ENCODE data around the gene LZTR1. TPM values are rescaled to one million over a fixed set of nuclear protein-coding genes. Genes with fewer than 3 reads are reported as not detected.

Gene LZTR1
- total RNA-seq, 1 experiment from 2014 or later = 23.4 TPM

DNA sequence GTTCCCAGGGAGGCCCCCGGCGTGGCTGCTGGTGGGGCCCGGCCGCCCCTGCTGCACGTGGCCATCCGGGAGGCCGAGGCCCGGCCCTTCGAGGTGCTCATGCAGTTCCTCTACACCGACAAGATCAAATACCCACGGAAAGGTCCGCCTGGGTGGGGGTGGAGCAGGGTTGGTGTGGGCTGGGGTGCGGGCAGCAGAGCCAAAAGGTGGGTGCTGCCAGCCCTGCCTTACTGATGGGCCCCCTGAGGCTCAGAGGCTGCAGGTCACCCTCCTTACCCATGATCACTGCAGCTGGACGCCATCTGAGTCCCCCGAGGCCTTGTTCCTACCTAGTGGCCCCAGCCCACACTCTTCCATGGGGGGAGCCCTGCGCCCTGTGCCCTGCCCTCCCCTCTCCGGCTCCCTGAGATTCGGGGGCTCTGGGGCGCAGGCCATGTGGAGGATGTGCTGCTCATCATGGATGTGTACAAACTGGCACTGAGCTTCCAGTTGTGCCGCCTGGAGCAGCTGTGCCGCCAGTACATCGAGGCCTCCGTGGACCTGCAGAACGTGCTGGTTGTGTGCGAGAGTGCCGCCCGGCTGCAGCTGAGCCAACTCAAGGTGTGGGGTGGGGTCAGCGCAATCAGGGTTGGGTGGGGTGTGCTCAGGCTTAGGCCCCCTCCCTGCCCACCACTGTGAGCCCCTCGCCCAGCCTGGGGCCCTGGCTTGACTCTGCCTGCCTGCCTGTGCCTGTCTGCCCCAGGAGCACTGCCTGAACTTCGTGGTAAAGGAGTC is 12.2 kb downstream of the LZTR1 start:
- no TSS peak for BruUV-seq (replicated peaks)
- POLR2A ChIA-PET (ENCODE audit: unreplicated experiment) = no interaction called here

DNA sequence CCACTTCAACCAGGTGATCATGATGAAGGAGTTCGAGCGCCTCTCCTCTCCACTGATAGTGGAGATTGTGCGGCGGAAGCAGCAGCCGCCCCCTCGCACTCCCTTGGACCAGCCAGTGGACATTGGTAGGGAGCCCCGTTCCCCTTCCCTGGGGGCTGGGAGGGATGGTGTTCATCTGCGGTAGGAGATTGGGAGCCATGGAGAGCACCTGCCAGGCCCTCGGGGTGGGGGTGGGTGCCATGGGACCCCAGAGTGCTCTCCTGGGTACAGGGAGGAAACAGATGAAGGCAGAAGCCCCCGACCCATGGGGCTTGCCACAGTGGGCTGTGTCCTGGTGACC is 12.8 kb downstream of the LZTR1 start:
- Histone ChIP-seq H3K9me2 (ENCODE audit: insufficient read depth) (no peaks in the 10 kb centered on the region), H2AFZ (no peak overlapping the region), H3K9me3 (ENCODE audit: insufficient read depth, low read depth) (no peaks in the 10 kb centered on the region), H3K36me3 (ENCODE audit: low read depth) (no peaks in the 10 kb centered on the region), H3K27ac (no peak overlapping the region), H3K27me3 (ENCODE audit: insufficient read depth, low read depth) (no peaks in the 10 kb centered on the region), H3K4me3 (no peak overlapping the region), H3K4me2 (no peak overlapping the region), H3K4me1 (replicated peaks; ENCODE audit: insufficient read depth) (no peaks in the 10 kb centered on the region), H4K20me1 (ENCODE audit: insufficient read depth) (no peaks in the 10 kb centered on the region), H3F3A (ENCODE audit: insufficient read depth, low read depth) (no peaks in the 10 kb centered on the region), H3K79me2 (ENCODE audit: low read depth) (no peaks in the 10 kb centered on the region; the same call in 1 of the 2 replicates)
- BruUV-seq (replicated peaks) = no TSS peak
- DNase-seq = no peak
- ChIA-PET POLR2A (ENCODE audit: unreplicated experiment) (no interaction called here), CTCF (no interaction called here)
- intact Hi-C loops (cut with micrococcal nuclease; ENCODE audit: unreplicated experiment) = no loop called here
- TF ChIP-seq EZH2 (IDR thresholded peaks at IDR 0.05; ENCODE audit: low read depth) = no peak
- TF ChIP-seq, protein P1, sequence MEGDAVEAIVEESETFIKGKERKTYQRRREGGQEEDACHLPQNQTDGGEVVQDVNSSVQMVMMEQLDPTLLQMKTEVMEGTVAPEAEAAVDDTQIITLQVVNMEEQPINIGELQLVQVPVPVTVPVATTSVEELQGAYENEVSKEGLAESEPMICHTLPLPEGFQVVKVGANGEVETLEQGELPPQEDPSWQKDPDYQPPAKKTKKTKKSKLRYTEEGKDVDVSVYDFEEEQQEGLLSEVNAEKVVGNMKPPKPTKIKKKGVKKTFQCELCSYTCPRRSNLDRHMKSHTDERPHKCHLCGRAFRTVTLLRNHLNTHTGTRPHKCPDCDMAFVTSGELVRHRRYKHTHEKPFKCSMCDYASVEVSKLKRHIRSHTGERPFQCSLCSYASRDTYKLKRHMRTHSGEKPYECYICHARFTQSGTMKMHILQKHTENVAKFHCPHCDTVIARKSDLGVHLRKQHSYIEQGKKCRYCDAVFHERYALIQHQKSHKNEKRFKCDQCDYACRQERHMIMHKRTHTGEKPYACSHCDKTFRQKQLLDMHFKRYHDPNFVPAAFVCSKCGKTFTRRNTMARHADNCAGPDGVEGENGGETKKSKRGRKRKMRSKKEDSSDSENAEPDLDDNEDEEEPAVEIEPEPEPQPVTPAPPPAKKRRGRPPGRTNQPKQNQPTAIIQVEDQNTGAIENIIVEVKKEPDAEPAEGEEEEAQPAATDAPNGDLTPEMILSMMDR (conservative IDR thresholded peaks at IDR 0.05) = no peak

More for the DNA sequence above, 12.2 kb downstream of the LZTR1 start:
- TF ChIP-seq, protein P1 (conservative IDR thresholded peaks at IDR 0.05) = no peak
- no peak for TF ChIP-seq EZH2 (IDR thresholded peaks at IDR 0.05; ENCODE audit: low read depth)
- Histone ChIP-seq H3K36me3 (ENCODE audit: low read depth) (no peaks in the 10 kb centered on the region), H2AFZ (no peak overlapping the region), H3F3A (ENCODE audit: insufficient read depth, low read depth) (no peaks in the 10 kb centered on the region), H3K4me2 (no peak overlapping the region), H4K20me1 (ENCODE audit: insufficient read depth) (no peaks in the 10 kb centered on the region), H3K9me2 (ENCODE audit: insufficient read depth) (no peaks in the 10 kb centered on the region), H3K79me2 (ENCODE audit: low read depth) (no peaks in the 10 kb centered on the region), H3K27me3 (ENCODE audit: insufficient read depth, low read depth) (no peaks in the 10 kb centered on the region), H3K27ac (no peak overlapping the region), H3K4me3 (no peak overlapping the region), H3K4me1 (replicated peaks; ENCODE audit: insufficient read depth) (no peaks in the 10 kb centered on the region), H3K9me3 (ENCODE audit: insufficient read depth, low read depth) (no peaks in the 10 kb centered on the region)
- DNase-seq = no peak
- CTCF ChIA-PET = no interaction called here
- intact Hi-C loops (cut with micrococcal nuclease; ENCODE audit: unreplicated experiment) = no loop called here

DNA sequence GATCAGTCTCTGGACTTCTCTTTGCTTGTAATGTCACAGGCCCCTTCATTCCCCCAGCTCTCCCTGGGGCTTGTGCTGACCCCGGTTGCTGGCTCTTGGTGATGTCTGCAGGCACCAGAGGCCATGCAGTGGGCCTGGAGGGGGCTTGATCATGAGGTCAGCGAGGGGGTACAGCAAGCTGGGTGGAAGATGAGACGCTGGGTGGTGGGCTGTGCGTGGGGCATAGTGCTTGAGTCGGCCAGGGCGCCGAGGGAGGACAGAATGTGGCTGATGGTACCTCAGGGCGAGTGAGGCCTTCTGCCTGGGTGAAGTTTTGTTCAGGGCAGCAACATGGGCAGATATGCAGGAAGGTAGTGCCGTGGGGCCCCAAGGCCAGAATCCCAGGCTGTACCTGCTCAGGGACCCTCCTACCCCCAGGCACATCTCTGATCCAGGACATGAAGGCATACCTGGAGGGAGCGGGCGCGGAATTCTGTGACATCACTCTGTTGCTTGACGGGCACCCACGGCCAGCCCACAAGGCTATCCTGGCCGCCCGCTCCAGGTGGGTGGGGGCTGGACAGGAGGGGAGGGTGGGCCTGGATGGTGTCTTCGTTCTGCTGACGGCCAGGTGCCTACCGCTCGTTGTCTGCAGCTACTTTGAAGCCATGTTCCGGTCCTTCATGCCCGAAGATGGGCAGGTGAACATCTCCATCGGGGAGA is 13.4 kb downstream of the LZTR1 start:
- CTCF ChIA-PET = interaction anchor here (0.6 kb wide), 1 partner anchor 164 kb away, joined by 4 read pairs; no protein-coding TSS in a partner anchor
- Histone ChIP-seq H3K27me3 (ENCODE audit: insufficient read depth, low read depth) (no peaks in the 10 kb centered on the region), H3K27ac (no peak overlapping the region), H3K9me3 (ENCODE audit: insufficient read depth, low read depth) (no peaks in the 10 kb centered on the region), H3K79me2 (ENCODE audit: low read depth) (peaks cover 5% of the 10 kb centered on the region), H3K4me1 (replicated peaks; ENCODE audit: insufficient read depth) (no peaks in the 10 kb centered on the region), H3K4me3 (no peak overlapping the region), H3F3A (ENCODE audit: insufficient read depth, low read depth) (no peaks in the 10 kb centered on the region), H3K36me3 (ENCODE audit: low read depth) (no peaks in the 10 kb centered on the region), H4K20me1 (ENCODE audit: insufficient read depth) (no peaks in the 10 kb centered on the region), H3K9me2 (ENCODE audit: insufficient read depth) (no peaks in the 10 kb centered on the region), H3K4me2 (no peak overlapping the region), H2AFZ (no peak overlapping the region)
- DNase-seq = no peak
- intact Hi-C loops (cut with micrococcal nuclease; ENCODE audit: unreplicated experiment) = no loop called here
- TF ChIP-seq EZH2 (IDR thresholded peaks at IDR 0.05; ENCODE audit: low read depth) = no peak
- TF ChIP-seq, protein P1 (conservative IDR thresholded peaks at IDR 0.05) = no peak
- BruUV-seq (replicated peaks) = no TSS peak
- POLR2A ChIA-PET (ENCODE audit: unreplicated experiment) = no interaction called here

Measured in PC-9 (cell line).